HEK293 (cell line): ENCODE data around the gene MYH11.

Source experiments
- CTCF ChIA-PET: fragments of 350-600 bp; formaldehyde crosslinking; extraction: SDS; loops from one replicate; lab custom pipeline; 2021; ENCODE audit warnings: antibody characterized with exemption; lab: Yijun Ruan, JAX
- POLR2A ChIA-PET: fragments of 300-600 bp; formaldehyde crosslinking; extraction: SDS; loops from one replicate; lab custom pipeline; 2020; ENCODE audit warnings: antibody characterized with exemption, inconsistent platforms; lab: Yijun Ruan, JAX
- H3K27ac ChIP-seq: fragments of 200-500 bp; sonication (Bioruptor generic); 2 replicates; pipeline ENCODE4 v1.5.1; 2014; ENCODE audit warnings: low read depth, low read length, control low read depth, inconsistent platforms; ENCODE audit errors: extremely low read depth
- H3K36me3 ChIP-seq, 2 experiments: fragments of 200-500 bp in 1 of 2; sonication (Bioruptor generic) in 1 of 2; 1 replicate in 1 of 2; 2 replicates in 1 of 2; pipeline ENCODE4 v1.5.1; 2014 to 2017; ENCODE audit warnings: inconsistent platforms in 2 of 2, low read length in 2 of 2; ENCODE audit not compliant: control insufficient read depth in 2 of 2, insufficient read depth in 1 of 2
- H3K4me1 ChIP-seq: fragments of 200-500 bp; sonication (Bioruptor generic); 2 replicates; pipeline ENCODE4 v1.5.1; 2014; ENCODE audit warnings: mild to moderate bottlenecking, low read length, inconsistent platforms; ENCODE audit not compliant: control insufficient read depth, insufficient read depth
- H3K4me3 ChIP-seq: 2 replicates; pipeline ENCODE4 v1.5.1; 2011; ENCODE audit warnings: low read depth, mild to moderate bottlenecking, control low read depth, low read length, moderate library complexity
- H3K9me3 ChIP-seq: fragments of 200-500 bp; sonication (Bioruptor generic); 2 replicates; pipeline ENCODE4 v1.5.1; 2014; ENCODE audit warnings: low read depth, low read length, inconsistent platforms; ENCODE audit not compliant: control insufficient read depth, insufficient read depth
- KLF7 ChIP-seq: fragments of 450-650 bp; formaldehyde crosslinking; IDR thresholded peaks from 2 replicates; pipeline ENCODE4 v1.5.1; 2016; ENCODE audit warnings: missing biosample characterization, missing genetic modification characterization, borderline replicate concordance
- SCRT2 ChIP-seq: fragments of 450-650 bp; formaldehyde crosslinking; IDR thresholded peaks from 2 replicates; pipeline ENCODE4 v1.5.1; 2016; ENCODE audit warnings: missing biosample characterization, missing genetic modification characterization
- ZBTB48 ChIP-seq: fragments of 450-650 bp; formaldehyde crosslinking; IDR thresholded peaks from 2 replicates; pipeline ENCODE4 v1.5.1; 2016; ENCODE audit warnings: missing biosample characterization, missing genetic modification characterization
- ZFHX2 ChIP-seq: fragments of 450-650 bp; formaldehyde crosslinking; conservative IDR thresholded peaks from 2 replicates; pipeline ENCODE4 v1.5.1; 2016; ENCODE audit warnings: missing biosample characterization, missing genetic modification characterization
- ZNF10 ChIP-seq: fragments of 450-650 bp; formaldehyde crosslinking; IDR thresholded peaks from 2 replicates; pipeline ENCODE4 v1.5.1; 2017; ENCODE audit warnings: missing biosample characterization, missing genetic modification characterization
- ZNF114 ChIP-seq: fragments of 450-650 bp; formaldehyde crosslinking; IDR thresholded peaks from 2 replicates; pipeline ENCODE4 v1.5.0; 2017; ENCODE audit warnings: missing biosample characterization, missing genetic modification characterization
- ZNF133 ChIP-seq: fragments of 450-650 bp; formaldehyde crosslinking; IDR thresholded peaks from 2 replicates; pipeline ENCODE4 v1.5.1; 2016; ENCODE audit warnings: missing biosample characterization, missing genetic modification characterization
- ZNF174 ChIP-seq: fragments of 450-650 bp; formaldehyde crosslinking; IDR thresholded peaks from 2 replicates; pipeline ENCODE4 v1.5.0; 2017; ENCODE audit warnings: missing biosample characterization, mild to moderate bottlenecking, missing genetic modification characterization
- ZNF184 ChIP-seq: fragments of 450-650 bp; IDR thresholded peaks from 2 replicates; pipeline ENCODE4 v1.5.1; 2018; ENCODE audit warnings: missing biosample characterization, mild to moderate bottlenecking, missing genetic modification characterization
- ZNF202 ChIP-seq: fragments of 450-650 bp; formaldehyde crosslinking; IDR thresholded peaks from 2 replicates; pipeline ENCODE4 v1.5.1; 2016; ENCODE audit warnings: missing biosample characterization, missing genetic modification characterization, borderline replicate concordance
- ZNF341 ChIP-seq: fragments of 450-650 bp; formaldehyde crosslinking; IDR thresholded peaks from 2 replicates; pipeline ENCODE4; 2016; ENCODE audit warnings: low read depth, missing biosample characterization, missing genetic modification characterization
- ZNF391 ChIP-seq: fragments of 450-650 bp; formaldehyde crosslinking; IDR thresholded peaks from 2 replicates; pipeline ENCODE4 v1.5.1; 2016; ENCODE audit warnings: low read depth, missing biosample characterization, missing genetic modification characterization, borderline replicate concordance
- ZNF423 ChIP-seq: fragments of 450-650 bp; formaldehyde crosslinking; IDR thresholded peaks from 2 replicates; pipeline ENCODE4 v1.5.1; 2016; ENCODE audit warnings: missing biosample characterization, missing genetic modification characterization
- ZNF433 ChIP-seq: fragments of 450-650 bp; formaldehyde crosslinking; IDR thresholded peaks from 2 replicates; pipeline ENCODE4 v1.5.1; 2016; ENCODE audit warnings: missing biosample characterization, missing genetic modification characterization, low read depth
- ZNF473 ChIP-seq: fragments of 450-650 bp; formaldehyde crosslinking; IDR thresholded peaks from 2 replicates; pipeline ENCODE4 v1.5.1; 2017; ENCODE audit warnings: missing biosample characterization, missing genetic modification characterization
- ZNF510 ChIP-seq: fragments of 450-650 bp; formaldehyde crosslinking; IDR thresholded peaks from 2 replicates; pipeline ENCODE4 v1.5.1; 2018; ENCODE audit warnings: mild to moderate bottlenecking, missing genetic modification characterization, missing biosample characterization; ENCODE audit not compliant: insufficient replicate concordance
- ZNF585B ChIP-seq: fragments of 450-650 bp; formaldehyde crosslinking; IDR thresholded peaks from 2 replicates; pipeline ENCODE4 v1.5.1; 2016; ENCODE audit warnings: missing biosample characterization, missing genetic modification characterization
- ZNF670 ChIP-seq: fragments of 450-650 bp; formaldehyde crosslinking; IDR thresholded peaks from 2 replicates; pipeline ENCODE4 v1.5.1; 2016; ENCODE audit warnings: missing biosample characterization, missing genetic modification characterization, low read depth
- ZXDB ChIP-seq: fragments of 450-650 bp; formaldehyde crosslinking; IDR thresholded peaks from 2 replicates; pipeline ENCODE4 v1.5.1; 2016; ENCODE audit warnings: missing biosample characterization, missing genetic modification characterization
- TF ChIP-seq, protein P1 (sequence below): fragments of 450-650 bp; formaldehyde crosslinking; IDR thresholded peaks from 2 replicates; pipeline ENCODE4 v1.5.1; 2016; ENCODE audit warnings: missing biosample characterization, missing genetic modification characterization
- TF ChIP-seq, protein P2 (sequence below): fragments of 450-650 bp; IDR thresholded peaks from 2 replicates; pipeline ENCODE4 v1.5.1; 2018; ENCODE audit warnings: missing biosample characterization, missing genetic modification characterization
- TF ChIP-seq, protein P3 (sequence below): fragments of 450-650 bp; formaldehyde crosslinking; IDR thresholded peaks from 2 replicates; pipeline ENCODE4 v1.5.1; 2016; ENCODE audit warnings: missing biosample characterization, missing genetic modification characterization

The MYH11 gene

DNA sequence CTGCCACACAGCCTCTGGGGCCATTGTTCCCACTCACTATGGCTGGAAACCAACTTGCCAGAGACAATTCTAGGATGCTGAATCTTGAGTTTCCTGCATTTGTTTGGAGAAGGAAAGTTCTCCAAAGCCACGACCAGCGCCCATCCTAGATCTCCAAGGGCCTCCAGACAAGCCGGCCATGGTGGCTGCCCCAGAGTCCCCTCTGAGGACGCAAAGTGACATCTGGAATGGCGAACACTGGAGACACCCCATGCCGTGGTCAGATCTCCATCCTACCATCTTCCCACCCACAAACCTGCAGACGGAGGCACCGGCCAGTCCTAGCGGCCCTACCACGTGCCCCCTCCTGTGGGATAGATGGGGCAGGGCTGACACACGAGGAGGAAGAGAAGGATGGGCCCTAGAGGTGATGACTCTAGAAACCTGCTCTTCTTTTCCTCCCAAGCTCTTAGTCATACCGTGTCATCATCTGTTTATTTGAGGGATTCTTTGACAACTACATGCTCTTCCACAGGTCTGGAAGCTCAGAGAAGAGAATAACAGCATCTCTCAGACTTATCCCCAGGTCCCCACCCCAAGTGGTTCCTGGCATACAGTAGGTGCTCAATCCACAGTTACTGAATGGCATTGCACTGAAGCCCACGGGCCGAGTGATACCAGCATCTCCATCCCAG lies 71.3 kb downstream of the MYH11 start:
- Histone ChIP-seq H3K27ac (no peak overlapping the region), H3K4me3 (no peak overlapping the region), H3K36me3 (no peaks in the 10 kb centered on the region), H3K9me3 (no peaks in the 10 kb centered on the region), H3K4me1 (no peaks in the 10 kb centered on the region)
- CTCF ChIA-PET = no interaction called here
- POLR2A ChIA-PET = no interaction called here
- TF ChIP-seq ZNF341 (tag by site-specific recombination) (no peak), ZNF585B (tag by site-specific recombination) (no peak), ZNF423 (no peak), ZNF391 (tag by site-specific recombination) (no peak), ZFHX2 (tag by site-specific recombination) (no peak), ZNF174 (tag by site-specific recombination) (no peak), KLF7 (no peak), SCRT2 (tag by site-specific recombination) (no peak), ZNF114 (tag by site-specific recombination) (no peak)

- TF ChIP-seq ZXDB (tag by site-specific recombination) = no peak
- TF ChIP-seq ZBTB48 = no peak
- TF ChIP-seq ZNF433 (tag by site-specific recombination) = no peak
- no peak for TF ChIP-seq ZNF133 (tag by site-specific recombination)
- TF ChIP-seq ZNF202 (tag by site-specific recombination) = no peak
- no peak for TF ChIP-seq ZNF184 (tag by site-specific recombination)
- TF ChIP-seq ZNF473 (tag by site-specific recombination) = no peak
- no peaks in the 10 kb centered on the region for H3K36me3 ChIP-seq
- ChIA-PET POLR2A (no interaction called here), CTCF (interaction anchor here (0.5 to 1.5 kb wide), 2 partner anchors 28 to 334 kb away, joined by 3 to 4 read pairs; no protein-coding TSS in a partner anchor)
- H3K9me3 ChIP-seq = no peaks in the 10 kb centered on the region
- no peak overlapping the region for H3K27ac ChIP-seq
- no peaks in the 10 kb centered on the region for H3K4me1 ChIP-seq
- no peak overlapping the region for H3K4me3 ChIP-seq
Observed at GRCh38 chr16:15783985-15784384, 72.8 kb downstream of the MYH11 start.

DNA sequence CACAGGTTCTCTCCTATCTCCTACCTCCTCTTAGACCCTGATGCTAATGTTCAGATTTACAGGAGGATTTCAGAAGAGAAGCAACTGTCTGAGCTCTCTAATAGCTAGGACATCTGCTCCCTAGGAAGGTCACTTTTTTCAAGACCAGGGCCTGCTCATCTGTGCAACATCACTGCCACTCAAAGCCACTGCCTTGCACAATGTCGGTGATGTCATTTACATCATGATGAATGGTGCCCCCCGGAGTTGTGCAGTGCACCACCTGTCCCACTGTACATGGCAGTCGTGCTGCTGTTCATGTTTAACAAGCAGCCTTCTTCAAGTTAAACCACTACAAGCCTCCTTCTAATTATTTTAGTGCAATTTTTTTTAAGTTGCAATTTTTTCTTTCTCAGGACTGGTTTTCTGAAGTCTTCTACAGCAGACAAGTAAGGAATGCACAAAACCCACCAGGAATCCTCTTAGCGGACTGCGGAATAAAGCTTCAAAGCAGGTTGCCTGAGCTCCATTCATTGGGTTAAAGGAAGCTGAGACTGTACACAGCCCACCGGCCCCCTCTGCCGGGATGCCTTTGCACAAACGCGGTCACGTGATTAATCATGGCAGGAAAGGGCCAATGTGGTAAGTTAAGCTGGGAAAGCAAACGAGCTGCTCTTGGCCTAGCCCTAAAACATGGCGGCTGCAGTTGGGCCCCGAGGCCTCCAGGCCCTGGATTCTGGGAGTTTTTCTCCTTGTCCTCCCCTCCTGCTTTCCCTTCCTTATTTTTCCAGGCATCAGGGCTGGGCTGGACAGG lies 74.1 kb downstream of the MYH11 start:
- Histone ChIP-seq H3K4me1 (no peaks in the 10 kb centered on the region), H3K4me3 (no peak overlapping the region), H3K27ac (no peak overlapping the region), H3K9me3 (no peaks in the 10 kb centered on the region), H3K36me3 (no peaks in the 10 kb centered on the region)
- ChIA-PET POLR2A (interaction anchor here (0.6 kb wide), 2 partner anchors 349 to 413 kb away, joined by 3 to 11 read pairs; no protein-coding TSS in a partner anchor), CTCF (interaction anchor here (0.7 to 2.0 kb wide), 4 partner anchors 17 to 52 kb away, joined by 4 to 8 read pairs (median 4); no protein-coding TSS in a partner anchor)
- TF ChIP-seq, protein P1, sequence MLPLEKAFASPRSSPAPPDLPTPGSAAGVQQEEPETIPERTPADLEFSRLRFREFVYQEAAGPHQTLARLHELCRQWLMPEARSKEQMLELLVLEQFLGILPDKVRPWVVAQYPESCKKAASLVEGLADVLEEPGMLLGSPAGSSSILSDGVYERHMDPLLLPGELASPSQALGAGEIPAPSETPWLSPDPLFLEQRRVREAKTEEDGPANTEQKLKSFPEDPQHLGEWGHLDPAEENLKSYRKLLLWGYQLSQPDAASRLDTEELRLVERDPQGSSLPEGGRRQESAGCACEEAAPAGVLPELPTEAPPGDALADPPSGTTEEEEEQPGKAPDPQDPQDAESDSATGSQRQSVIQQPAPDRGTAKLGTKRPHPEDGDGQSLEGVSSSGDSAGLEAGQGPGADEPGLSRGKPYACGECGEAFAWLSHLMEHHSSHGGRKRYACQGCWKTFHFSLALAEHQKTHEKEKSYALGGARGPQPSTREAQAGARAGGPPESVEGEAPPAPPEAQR (tag by site-specific recombination) = no peak
- TF ChIP-seq ZNF670 (no peak), ZNF10 (tag by site-specific recombination) (no peak), ZNF510 (tag by site-specific recombination) (no peak)
- TF ChIP-seq, protein P2, sequence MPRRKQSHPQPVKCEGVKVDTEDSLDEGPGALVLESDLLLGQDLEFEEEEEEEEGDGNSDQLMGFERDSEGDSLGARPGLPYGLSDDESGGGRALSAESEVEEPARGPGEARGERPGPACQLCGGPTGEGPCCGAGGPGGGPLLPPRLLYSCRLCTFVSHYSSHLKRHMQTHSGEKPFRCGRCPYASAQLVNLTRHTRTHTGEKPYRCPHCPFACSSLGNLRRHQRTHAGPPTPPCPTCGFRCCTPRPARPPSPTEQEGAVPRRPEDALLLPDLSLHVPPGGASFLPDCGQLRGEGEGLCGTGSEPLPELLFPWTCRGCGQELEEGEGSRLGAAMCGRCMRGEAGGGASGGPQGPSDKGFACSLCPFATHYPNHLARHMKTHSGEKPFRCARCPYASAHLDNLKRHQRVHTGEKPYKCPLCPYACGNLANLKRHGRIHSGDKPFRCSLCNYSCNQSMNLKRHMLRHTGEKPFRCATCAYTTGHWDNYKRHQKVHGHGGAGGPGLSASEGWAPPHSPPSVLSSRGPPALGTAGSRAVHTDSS (tag by site-specific recombination) = no peak
- TF ChIP-seq, protein P3, sequence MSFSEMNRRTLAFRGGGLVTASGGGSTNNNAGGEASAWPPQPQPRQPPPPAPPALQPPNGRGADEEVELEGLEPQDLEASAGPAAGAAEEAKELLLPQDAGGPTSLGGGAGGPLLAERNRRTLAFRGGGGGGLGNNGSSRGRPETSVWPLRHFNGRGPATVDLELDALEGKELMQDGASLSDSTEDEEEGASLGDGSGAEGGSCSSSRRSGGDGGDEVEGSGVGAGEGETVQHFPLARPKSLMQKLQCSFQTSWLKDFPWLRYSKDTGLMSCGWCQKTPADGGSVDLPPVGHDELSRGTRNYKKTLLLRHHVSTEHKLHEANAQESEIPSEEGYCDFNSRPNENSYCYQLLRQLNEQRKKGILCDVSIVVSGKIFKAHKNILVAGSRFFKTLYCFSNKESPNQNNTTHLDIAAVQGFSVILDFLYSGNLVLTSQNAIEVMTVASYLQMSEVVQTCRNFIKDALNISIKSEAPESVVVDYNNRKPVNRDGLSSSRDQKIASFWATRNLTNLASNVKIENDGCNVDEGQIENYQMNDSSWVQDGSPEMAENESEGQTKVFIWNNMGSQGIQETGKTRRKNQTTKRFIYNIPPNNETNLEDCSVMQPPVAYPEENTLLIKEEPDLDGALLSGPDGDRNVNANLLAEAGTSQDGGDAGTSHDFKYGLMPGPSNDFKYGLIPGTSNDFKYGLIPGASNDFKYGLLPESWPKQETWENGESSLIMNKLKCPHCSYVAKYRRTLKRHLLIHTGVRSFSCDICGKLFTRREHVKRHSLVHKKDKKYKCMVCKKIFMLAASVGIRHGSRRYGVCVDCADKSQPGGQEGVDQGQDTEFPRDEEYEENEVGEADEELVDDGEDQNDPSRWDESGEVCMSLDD (tag by site-specific recombination) = no peak
